Stimulated activated CD4-positive, alpha-beta T cell treated with anti-CD3 and anti-CD28 coated beads, Interleukin-4, amount 100 ng/mL, for 24 hours (primary cell): ENCODE results near the gene ADCY1.

Source experiments
- DNase-seq: peaks from one replicate; pipeline ENCODE4 v3.0.0-alpha.2; 2020

Gene ADCY1

DNA sequence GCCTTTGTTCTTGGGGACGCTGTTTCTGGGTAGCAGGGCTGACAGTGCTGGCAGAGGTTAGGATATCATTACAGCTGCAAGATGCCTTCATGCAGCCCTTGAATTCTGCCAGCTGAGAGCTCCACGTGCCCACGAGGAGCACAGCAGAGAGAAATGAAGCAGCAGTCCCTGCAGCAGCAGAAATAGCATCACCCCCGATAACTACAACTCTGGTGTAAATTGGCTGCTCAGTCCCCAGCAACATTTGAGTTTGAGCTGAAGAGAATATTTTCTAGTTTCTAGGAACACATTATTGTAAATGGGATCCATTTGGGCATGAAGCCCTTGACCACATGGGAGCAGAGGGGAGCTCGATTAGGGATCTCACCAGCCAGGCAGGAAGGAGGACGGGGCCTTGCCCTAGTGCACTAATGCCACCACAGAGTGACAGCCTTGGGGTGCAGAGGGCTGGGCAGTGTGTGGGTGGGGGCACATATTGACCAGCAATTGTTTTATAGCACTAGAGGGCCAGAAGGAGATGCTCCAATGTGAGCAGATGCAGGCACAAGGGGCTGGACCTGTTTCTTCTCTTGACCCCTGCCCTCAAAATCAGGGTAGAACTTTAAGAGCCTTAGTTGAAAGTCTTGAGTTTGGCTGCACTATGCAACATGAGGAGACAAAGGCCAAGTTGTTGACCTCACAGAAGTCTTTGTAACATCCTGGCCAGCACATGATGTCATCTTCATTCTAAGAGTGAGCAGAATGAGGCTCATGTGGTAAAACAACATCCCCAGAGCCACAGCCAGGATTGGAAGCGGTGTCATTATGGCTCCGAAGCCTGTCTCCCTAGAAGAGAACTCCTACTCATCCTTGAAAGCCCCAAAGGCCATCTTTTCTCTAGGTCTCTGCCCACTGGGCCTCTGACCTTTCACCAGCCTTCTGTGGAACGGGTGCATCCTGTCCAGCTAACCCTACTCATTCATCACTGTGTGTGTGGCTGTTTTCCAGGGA lies 52.6 kb downstream of the ADCY1 start:
- no peak for DNase-seq

- DNase-seq, result no peak
These were observed 53.7 kb downstream of the ADCY1 start for GRCh38 chr7:45627691-45628456.

DNA sequence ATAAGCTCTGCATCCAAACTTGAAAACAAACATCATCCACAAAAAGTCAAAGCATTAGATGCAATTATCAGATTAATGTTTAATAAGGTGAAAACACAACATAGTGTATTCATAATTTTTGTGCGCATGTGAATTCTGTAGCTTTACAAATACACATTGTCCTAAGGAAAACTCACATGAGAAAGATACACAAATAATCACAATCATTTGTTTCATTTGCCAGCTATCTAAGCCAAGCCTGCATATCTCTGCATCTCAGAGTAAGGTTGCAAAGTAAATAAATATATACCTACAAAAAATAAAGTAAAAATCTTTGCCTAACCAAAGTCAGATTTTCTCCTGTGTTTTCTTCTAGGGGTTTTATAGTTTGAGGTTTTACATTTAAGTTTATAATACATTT lies 57.4 kb downstream of the ADCY1 start:
- DNase-seq, result no peak

DNA sequence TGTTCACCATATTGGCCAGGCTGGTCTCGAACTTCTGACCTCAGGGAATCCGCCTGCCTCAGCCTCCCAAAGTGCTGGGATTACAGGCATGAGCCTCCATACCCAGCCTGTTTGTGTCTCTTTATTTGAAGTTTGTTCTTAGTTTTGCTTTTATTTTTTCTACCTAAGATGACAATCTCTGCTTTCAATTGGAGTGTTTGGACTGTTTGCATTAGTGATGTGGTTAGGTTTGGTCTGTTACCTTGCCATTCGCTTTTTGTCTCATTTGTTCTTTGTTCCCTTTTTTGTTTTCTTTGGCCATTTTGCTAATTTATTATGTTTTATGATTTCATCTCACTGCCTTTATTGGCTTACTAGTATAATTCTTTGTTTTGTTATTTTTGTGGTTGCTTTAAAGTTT lies 62.6 kb downstream of the ADCY1 start:
- DNase-seq, result no peak

DNA sequence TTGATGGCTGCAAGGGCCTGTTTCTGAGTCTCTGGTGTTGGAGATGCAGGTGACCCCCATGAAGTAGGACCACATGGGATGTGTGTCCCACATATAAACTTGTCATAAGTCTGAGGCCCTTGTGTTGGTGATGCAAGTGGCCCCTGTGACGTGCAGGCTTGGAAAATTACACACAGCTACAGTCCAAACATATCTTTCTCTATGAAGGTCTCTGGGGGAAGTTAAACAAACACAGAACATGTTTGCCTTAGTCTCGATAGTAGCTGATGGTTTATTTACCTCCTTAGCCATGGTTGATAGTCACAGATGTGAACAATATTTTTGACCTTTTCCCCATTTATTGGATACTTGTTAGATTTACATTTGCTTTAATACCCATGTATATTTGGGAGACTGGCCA lies 64.7 kb downstream of the ADCY1 start:
- DNase-seq, result no peak

DNA sequence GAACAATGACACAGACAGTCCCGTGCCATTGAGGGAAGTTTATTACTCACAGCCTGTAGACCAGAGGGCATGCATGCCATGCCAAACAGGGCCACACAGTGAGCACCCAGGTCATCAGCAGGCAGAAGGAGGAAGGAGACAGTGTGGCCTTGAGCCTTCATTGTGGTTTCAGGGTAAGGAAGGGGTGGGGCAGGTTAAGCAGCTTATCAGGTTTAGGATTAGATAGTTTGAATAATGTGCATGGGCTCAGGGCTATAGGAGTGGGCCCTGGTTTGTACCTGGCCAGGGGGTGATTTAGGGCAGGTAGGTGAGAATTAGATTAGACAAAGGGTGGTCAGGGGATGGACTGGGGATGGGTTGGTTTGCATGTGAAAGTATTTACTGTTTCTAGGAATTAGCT lies 67.9 kb downstream of the ADCY1 start:
- no peak for DNase-seq

DNA sequence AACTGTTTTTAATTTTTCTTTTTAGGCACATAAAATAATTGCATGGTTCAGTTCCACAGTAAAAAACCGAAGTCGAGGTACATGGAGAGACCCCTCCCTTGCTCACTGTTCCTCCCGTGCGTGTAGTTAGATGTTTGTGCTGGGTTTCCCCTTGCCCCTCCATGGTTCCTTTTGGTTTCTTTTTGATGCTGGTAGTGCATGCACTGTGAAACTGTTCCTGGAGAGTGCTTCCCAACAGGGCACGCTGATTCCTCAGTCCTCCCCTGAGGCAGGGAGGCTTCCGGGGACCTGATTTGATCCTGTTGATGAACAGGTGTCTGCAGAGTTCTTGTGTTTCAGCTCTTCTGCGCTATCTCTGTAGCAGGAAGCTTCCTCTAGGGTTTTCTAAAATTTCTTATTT lies 69.5 kb downstream of the ADCY1 start:
- peak; percentile 1 for DNase-seq

- DNase-seq, result peak; percentile 0
These were observed 70.1 kb downstream of the ADCY1 start for GRCh38 chr7:45644237-45644636.

GRCh38 chr7:45645141-45645969 lies 71.2 kb downstream of the ADCY1 start:
- peak; percentile 2 for DNase-seq

DNA sequence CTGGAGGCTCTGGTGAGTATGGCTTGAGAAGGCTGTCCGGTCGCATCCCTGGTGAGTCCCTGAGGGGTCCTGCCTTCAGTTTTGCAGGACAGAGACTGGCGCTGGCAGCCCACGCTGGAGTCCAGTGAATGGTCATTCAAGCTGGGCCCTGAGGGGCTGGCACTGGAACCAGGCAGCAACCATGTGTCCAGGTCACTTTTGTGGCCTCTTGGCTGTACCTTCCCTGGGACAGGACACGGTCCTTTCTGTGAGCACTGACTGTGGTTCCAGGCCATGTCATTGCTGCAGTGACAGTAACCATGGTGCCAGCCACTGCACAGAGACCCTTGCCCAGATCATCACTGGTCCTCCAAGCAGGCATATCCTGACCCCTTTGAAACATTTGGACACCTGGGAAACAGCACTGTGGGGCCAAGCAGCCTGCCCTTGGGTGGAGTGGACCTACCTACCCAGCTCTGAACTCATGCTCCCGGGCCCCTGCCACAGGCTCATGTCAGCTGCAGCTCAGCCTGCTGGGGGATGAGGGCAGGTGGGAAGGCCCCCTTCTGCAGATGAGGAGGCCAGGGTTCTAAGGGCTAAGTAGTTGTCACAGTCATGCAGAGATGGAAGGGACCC lies 72.1 kb downstream of the ADCY1 start:
- DNase-seq, result peak; percentile 1

DNA sequence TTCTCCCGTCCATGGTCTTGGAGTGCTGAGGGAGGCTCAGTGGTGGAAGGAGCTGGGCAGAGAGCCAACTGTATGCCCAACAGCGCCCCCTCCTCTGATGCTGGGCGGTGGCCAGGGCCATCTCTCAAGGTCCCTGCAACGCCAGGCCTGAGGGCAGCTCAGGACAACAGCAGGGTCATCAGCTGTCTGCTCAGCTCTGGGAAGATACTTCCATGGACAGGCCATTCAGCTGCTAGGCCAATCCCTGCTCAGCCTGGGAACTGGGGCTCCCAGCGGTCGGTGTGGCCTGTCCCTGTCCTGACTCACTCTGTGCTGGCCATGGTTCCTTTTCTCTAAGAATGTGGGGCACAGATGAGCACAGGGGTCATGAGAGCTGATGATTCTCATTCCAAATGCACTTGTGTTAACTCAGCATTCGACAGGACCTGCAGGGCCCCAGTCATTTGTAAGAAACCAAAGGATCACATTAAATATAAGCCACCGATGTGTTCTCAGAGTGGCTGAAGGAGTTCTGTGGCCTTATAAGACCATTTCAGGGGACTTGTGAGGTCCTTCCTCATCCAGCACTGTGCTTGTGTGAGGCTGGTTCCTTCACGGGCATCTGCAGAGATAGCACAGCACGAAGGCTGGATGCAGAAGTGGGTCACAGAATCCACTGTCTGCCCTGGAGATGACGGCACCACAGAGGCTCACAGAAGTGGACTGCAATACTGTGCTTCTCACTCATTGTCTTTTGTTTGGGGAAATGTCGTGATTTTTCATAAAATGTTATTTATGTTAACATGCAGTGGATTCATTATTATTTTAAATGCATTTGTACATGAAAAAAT lies 73.0 kb downstream of the ADCY1 start:
- peak; percentile 1 for DNase-seq

GRCh38 chr7:45647967-45648670 lies 74.0 kb downstream of the ADCY1 start:
- no peak for DNase-seq

- DNase-seq, result no peak
These were observed 74.5 kb downstream of the ADCY1 start for GRCh38 chr7:45648671-45648995.

DNA sequence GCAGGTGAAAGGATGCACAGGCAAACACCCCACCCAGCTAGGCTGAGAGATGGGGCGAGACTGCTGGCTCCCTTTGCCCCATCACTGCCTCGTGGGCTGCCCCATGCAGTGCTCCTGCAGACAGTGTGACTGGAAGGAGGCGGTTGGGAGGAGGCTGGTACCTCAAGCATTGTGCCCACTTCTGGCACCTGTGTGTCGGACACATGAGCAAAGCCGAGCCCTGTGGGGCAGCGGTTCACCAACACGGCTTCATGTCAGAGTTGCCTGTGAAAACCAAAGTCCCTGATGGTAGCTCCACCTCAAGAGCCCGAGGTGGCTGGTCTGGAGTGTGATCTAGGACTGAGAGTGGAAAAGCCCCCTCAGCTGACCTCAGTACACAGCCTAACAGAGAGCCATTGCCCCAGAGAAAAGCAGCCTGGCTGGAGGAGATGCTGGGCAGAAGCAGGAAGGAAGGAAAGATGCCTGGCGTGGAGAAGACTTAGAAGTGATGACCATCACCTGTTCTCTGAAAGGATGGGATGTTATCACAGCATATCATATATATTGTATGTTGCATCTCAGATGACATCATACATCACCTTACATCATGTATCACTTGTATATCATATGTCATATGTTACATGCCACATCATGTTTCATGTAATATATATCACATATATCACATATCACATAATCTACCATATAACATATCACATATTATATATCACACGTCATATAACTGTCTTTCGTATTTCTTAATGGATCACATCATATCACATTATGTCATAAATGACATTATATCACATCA lies 75.6 kb downstream of the ADCY1 start:
- DNase-seq, result no peak

DNA sequence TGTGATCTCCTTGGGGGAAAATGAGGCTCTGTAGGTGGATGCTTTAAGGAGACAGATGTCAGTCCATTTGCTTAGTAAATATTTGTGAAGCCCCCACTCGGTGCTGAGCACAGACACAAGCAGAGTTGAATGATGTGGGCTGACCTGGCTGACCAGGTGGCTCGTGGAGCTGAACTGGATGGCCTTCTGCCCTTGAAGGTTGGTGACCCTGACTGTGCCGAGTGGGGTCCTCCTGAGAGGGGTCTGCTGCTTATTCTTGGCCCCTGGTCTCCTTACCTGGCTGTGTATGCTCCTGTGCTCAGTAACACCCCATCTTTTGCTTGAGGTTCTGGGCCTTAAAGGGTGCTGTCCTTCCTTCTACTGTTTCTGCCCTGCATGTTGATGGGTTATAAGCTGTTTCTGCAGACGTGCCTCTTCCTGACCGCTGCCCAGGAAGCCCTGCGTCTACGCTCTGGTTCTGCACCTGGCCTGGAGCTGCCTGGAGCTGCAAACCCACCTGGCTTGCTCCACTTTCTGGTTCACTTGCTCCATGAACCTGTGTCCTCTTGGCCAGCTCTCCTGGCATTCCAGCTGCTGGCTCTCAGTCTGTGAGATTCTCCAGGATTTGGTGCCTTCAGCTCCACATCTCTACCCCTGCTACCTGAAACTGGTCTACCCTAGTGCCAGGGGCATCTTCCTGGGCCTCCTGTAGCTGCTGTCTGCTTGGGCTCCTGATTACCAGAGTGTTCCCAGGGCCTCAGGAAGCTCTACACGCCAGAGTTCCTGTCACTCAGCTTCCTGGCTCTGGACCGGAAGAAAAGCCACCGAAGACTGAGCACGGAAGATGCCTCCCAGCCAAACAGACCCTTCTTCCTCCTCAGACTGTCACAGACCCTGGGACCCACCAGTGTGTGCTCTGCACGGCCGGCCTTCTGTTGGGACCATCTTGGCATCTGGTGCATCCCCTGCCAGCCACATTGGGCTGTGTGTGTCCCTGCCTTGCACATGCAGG lies 76.5 kb downstream of the ADCY1 start:
- DNase-seq, result no peak

DNA sequence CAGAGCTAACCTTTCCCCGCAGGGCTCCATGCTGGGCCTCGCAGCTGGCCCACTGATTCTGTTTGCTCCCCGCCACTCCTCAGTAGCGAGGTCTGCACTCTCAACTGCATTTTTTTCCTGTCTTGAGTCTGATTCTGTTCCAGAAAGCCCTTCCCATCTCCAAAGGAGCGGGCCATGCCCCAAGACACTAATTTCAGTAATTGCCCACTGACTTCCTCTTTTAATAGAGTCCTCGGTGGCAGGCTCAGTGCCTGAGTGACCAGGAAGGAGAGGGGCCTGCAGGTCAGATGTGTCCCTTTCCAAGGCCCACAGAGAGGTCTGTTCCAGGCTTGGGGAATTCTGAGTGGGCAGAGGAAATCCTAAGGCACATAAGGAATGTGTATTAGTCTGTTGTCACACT lies 77.4 kb downstream of the ADCY1 start:
- DNase-seq, result no peak

DNA sequence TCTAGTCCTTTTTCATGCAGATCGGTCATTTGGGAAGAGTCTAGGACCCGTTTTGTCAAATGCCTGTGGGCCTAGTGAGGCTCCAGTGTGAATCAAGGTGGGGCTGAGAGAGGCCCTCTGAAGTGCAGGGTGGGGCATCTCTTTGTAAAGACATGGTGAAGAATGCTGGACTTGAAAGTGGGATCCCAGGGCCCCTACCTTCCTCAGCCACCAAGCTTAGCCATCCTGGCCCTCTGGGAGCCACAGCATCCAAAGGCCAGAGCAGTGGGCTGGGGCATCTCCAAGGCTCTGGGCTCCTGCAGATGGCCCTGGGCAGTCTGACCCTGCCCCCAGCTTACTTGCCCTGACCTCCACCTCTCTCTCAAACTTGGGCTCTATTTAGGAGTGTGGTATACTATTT lies 78.5 kb downstream of the ADCY1 start:
- DNase-seq, result no peak

- DNase-seq, result no peak
These were observed 79.2 kb downstream of the ADCY1 start for GRCh38 chr7:45653209-45653907.
